SK-N-SH (cell line): ENCODE measurements around the gene CAPZA3.

ENCODE experiments used
- EZH2phosphoT487 ChIP-seq: fragments of 200-600 bp; sonication (generic); IDR thresholded peaks from 2 replicates; pipeline ENCODE4 v1.6.1; 2017; ENCODE audit warnings: low read depth, mixed run types, mild to moderate bottlenecking, antibody characterized with exemption, moderate library complexity, borderline replicate concordance
- FOXJ3 ChIP-seq: sonication (generic); formaldehyde crosslinking; IDR thresholded peaks from 2 replicates; pipeline ENCODE4 v1.5.1; 2020; ENCODE audit warnings: mild to moderate bottlenecking, missing genetic modification reagents
- GATA2 ChIP-seq: sonication (generic); formaldehyde crosslinking; IDR thresholded peaks from 2 replicates; pipeline ENCODE4 v1.5.0; 2020; ENCODE audit warnings: mild to moderate bottlenecking, missing genetic modification reagents
- JUND ChIP-seq: IDR thresholded peaks from 2 replicates; pipeline ENCODE4 v1.4.0; 2012
- MEF2A ChIP-seq: IDR thresholded peaks from 2 replicates; pipeline ENCODE4 v1.4.0; 2012; ENCODE audit warnings: low read depth, borderline replicate concordance
- RAD21 ChIP-seq: IDR thresholded peaks from 2 replicates; pipeline ENCODE4 v1.6.1; 2012; ENCODE audit warnings: mild to moderate bottlenecking, low read length
- RCOR1 ChIP-seq: fragments of 150-350 bp; IDR thresholded peaks from 2 replicates; pipeline ENCODE4 v1.6.1; 2017; ENCODE audit warnings: antibody characterized with exemption, low read length
- SMC3 ChIP-seq: IDR thresholded peaks from 2 replicates; pipeline ENCODE4 v1.6.1; 2012; ENCODE audit warnings: low read depth, low read length, improper control_type of control experiment
- YY1 ChIP-seq: IDR thresholded peaks from 2 replicates; pipeline ENCODE4 v1.4.0; 2012; ENCODE audit warnings: low read depth, mild to moderate bottlenecking
- ZBTB33 ChIP-seq: IDR thresholded peaks from 2 replicates; pipeline ENCODE4 v1.4.0; 2012; ENCODE audit warnings: low read depth, borderline replicate concordance

GRCh38 chr12:18749386-18749957 lies 11.6 kb downstream of the CAPZA3 start:
- no peak for TF ChIP-seq EZH2phosphoT487
- no peak for TF ChIP-seq RCOR1
- no peak for TF ChIP-seq YY1
- TF ChIP-seq MEF2A, result no peak
- TF ChIP-seq GATA2 (CRISPR knock-in tag), result no peak
- TF ChIP-seq RAD21, result no peak
- no peak for TF ChIP-seq SMC3
- TF ChIP-seq ZBTB33, result no peak
- no peak for TF ChIP-seq FOXJ3
- no peak for TF ChIP-seq JUND
